ENCODE results near the gene PRAC2. TPM values are rescaled to one million over a fixed set of nuclear protein-coding genes. Genes with fewer than 3 reads are reported as not detected.

The PRAC2 gene
- total and polyA plus RNA-seq, 3 donors from 2014 or later = 0.86 to 3.2 (median 2.6) TPM

GRCh38 chr17:48761114-48761513, 38.1 kb downstream of the PRAC2 start:
- Histone ChIP-seq H3K36me3 (ENCODE audit: low read depth, missing control alignments) (no peaks in the 10 kb centered on the region), H3K4me1 (peaks cover 13% of the 10 kb centered on the region), H3K4me3 (no peak overlapping the region), H3K9me3 (no peaks in the 10 kb centered on the region), H3K27ac (no peak overlapping the region), H3K27me3 (no peaks in the 10 kb centered on the region)
- TF ChIP-seq POLR2A (IDR thresholded peaks at IDR 0.05) (no peak), CTCF (IDR thresholded peaks at IDR 0.05) (no peak)
- no peak for DNase-seq
- WGBS, 2 donors = 78 to 83% methylated on average over 6 of the region's 6 CpGs
- intact Hi-C loops (cut with DNase I; ENCODE audit: low total_unique reads) = no loop called here

- H3K4me3 ChIP-seq = no peak overlapping the region
- no peak for TF ChIP-seq POLR2A (IDR thresholded peaks at IDR 0.05)
- TF ChIP-seq CTCF (IDR thresholded peaks at IDR 0.05) = no peak
- no peaks in the 10 kb centered on the region for H3K27me3 ChIP-seq
- intact Hi-C loops (cut with DNase I; ENCODE audit: low total_unique reads) = no loop called here
- no peaks in the 10 kb centered on the region for H3K9me3 ChIP-seq
- H3K4me1 ChIP-seq = no peaks in the 10 kb centered on the region
- DNase-seq = no peak
- no peak overlapping the region for H3K27ac ChIP-seq
- H3K36me3 ChIP-seq (ENCODE audit: low read depth, missing control alignments) = no peaks in the 10 kb centered on the region
- WGBS, 2 donors = 76 to 78% methylated on average over 4 of the region's 4 CpGs
Measured at GRCh38 chr17:48767263-48767774, 44.3 kb downstream of the PRAC2 start.

GRCh38 chr17:48769009-48769675, 46.2 kb downstream of the PRAC2 start:
- DNase-seq = no peak
- Histone ChIP-seq H3K9me3 (no peaks in the 10 kb centered on the region), H3K27ac (no peak overlapping the region), H3K36me3 (ENCODE audit: low read depth, missing control alignments) (no peaks in the 10 kb centered on the region), H3K4me3 (no peak overlapping the region), H3K27me3 (no peaks in the 10 kb centered on the region), H3K4me1 (no peaks in the 10 kb centered on the region)
- WGBS, 2 donors = 87 to 90% methylated on average over 3 to 5 of the region's 5 CpGs
- intact Hi-C loops (cut with DNase I; ENCODE audit: low total_unique reads) = no loop called here
- TF ChIP-seq CTCF (IDR thresholded peaks at IDR 0.05) (no peak), POLR2A (IDR thresholded peaks at IDR 0.05) (no peak)

- Histone ChIP-seq H3K4me1 (no peaks in the 10 kb centered on the region), H3K9me3 (no peaks in the 10 kb centered on the region), H3K27ac (no peak overlapping the region), H3K4me3 (no peak overlapping the region), H3K36me3 (ENCODE audit: low read depth, missing control alignments) (no peaks in the 10 kb centered on the region), H3K27me3 (no peaks in the 10 kb centered on the region)
- WGBS, 2 donors = 64 to 66% methylated on average over 3 of the region's 3 CpGs
- intact Hi-C loops (cut with DNase I; ENCODE audit: low total_unique reads) = no loop called here
- DNase-seq = no peak
- no peak for TF ChIP-seq POLR2A (IDR thresholded peaks at IDR 0.05)
- no peak for TF ChIP-seq CTCF (IDR thresholded peaks at IDR 0.05)
Measured at GRCh38 chr17:48770954-48771353, 48.0 kb downstream of the PRAC2 start.

- Histone ChIP-seq H3K36me3 (ENCODE audit: low read depth, missing control alignments) (no peaks in the 10 kb centered on the region), H3K4me1 (no peaks in the 10 kb centered on the region), H3K9me3 (no peaks in the 10 kb centered on the region), H3K27ac (no peak overlapping the region), H3K4me3 (no peak overlapping the region), H3K27me3 (no peaks in the 10 kb centered on the region)
- intact Hi-C loops (cut with DNase I; ENCODE audit: low total_unique reads) = no loop called here
- 82 to 99% methylated on average over 3 of the region's 3 CpGs for WGBS, 2 donors
- TF ChIP-seq CTCF (IDR thresholded peaks at IDR 0.05) = no peak
- TF ChIP-seq POLR2A (IDR thresholded peaks at IDR 0.05) = no peak
- DNase-seq = no peak
Measured at GRCh38 chr17:48773245-48773644, 50.3 kb downstream of the PRAC2 start.
